HG03196 (cell line): ENCODE results near the gene PTGES3L.
"Not testable (repeated sequence)": the region's sequence is repeated elsewhere in the genome, so short reads cannot be mapped to it uniquely, and the experiment has no call there.

ENCODE experiments used
- ATAC-seq: cut with Tn5 transposase; IDR thresholded peaks from one replicate; pipeline ENCODE4 v1.9.1; 2021; ENCODE audit not compliant: unreplicated experiment

PTGES3L gene

GRCh38 chr17:42923472-42923871, 56.4 kb downstream of the PTGES3L start:
- ATAC-seq = not testable (repeated sequence)

DNA sequence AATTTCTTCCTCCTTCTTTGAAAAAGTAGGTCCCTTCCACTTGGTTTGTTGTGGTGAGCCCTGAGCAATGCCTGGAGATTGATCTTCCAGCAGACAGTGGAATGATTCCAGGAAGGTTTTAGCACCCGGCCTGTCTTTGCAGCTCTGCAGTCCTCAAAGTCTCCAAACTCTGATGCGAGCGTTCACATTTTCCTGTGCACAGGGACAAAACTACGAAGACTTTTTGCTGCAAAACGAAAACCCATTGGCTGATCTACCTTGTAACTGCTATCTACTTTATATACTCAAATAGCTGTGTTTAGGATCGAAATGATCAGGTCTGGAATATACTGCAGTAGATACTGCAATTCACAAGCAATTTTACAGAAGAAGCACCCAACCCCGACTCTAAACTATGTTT, 57.6 kb downstream of the PTGES3L start:
- no peak for ATAC-seq

DNA sequence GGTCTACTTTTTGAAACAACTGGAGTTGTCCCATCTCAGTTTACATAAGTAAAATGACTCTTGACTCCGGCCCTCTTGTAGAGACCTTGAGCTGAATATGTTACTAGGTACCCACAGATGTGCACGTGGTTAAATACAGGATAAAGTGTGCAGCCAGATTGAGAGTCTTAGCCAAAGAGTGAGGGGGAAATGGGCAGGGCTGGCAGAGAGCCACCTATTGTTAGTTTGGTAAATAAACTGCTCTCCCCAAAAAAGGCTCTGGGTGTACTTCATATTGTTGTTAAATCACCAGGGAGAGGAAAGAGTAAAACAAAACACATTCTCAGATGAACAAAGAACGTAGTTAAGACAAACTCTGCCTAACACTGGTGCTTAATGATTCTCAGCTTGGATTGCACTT, 59.0 kb downstream of the PTGES3L start:
- ATAC-seq = no peak

GRCh38 chr17:42920106-42920900, 59.6 kb downstream of the PTGES3L start:
- no peak for ATAC-seq

- ATAC-seq = not testable (repeated sequence)
These were observed 60.3 kb downstream of the PTGES3L start for GRCh38 chr17:42919522-42920077.

DNA sequence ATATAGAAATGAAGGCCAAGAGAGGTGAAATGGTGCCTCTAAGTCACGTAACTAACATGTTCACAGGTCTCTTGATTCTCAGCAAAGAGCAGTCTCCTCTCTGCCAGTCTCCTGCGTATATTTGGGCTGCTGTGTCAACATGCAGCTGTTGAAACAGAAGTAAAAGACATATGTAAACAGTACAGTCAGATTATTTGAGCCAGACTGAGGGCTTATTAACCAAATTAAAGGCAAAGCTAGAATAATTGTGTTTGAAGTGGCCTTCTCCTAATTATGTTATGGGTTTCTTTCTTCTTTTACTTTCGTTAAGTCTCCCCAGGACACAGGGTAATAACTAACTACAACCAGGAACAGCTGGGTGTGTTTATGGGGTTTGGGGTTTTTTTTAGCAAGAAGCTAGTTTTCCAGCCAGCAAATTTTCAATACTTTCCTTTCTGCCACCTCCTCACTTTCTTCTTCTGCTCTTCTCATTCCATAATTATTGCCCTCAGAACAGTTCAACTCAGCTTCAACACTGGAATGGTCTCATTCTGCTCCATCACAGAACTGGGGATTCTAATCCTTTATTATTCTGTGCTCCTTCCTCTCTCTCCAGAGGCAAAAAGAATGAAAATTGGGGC, 60.9 kb downstream of the PTGES3L start:
- ATAC-seq = no peak
